Left colon (tissue), 2 donors: Measurements from ENCODE around the gene ETV1. TPM values are rescaled to one million over a fixed set of nuclear protein-coding genes. Genes with fewer than 3 reads are reported as not detected.
A peak's percentile ranks its signal among the peaks of the same experiment; 100 is the strongest.

ENCODE experiments used
- ATAC-seq: fragments of 200-7000 bp; cut with Tn5 transposase; one replicate; pipeline ENCODE4 v1.9.1; 2020; ENCODE audit warnings: mild to moderate bottlenecking, moderate library complexity
- DNase-seq, 2 donors: peaks; one replicate each; pipeline ENCODE4 v3.0.0-alpha.2; 2020
- intact Hi-C, 2 donors: fragments of 100-400 bp; cut with DNase I in 1 of 2; cut with micrococcal nuclease in 1 of 2; formaldehyde crosslinking; loops; one replicate each; pipeline versions ENCODE4 v1.11.2 to v1.14.0; 2022; cut with DNase I, micrococcal nuclease
- total RNA-seq, 2 donors: library from RNA; stranded (reverse); fragmentation: NEBNext Ultra II Directional; extraction: Animal tissue kit (Norgen Biotek cat#: 25700); gene quantifications; one replicate each; pipeline ENCODE4 v1.2.1, GENCODE V29; 2021
- donor health status: DM: no; HTN: no; CAD: no.
- donor health status: DM: yes; HTN: yes; CAD: no.

ETV1 gene
- total RNA-seq, 2 donors from 2014 or later: 2.8 to 4.6 TPM

DNA sequence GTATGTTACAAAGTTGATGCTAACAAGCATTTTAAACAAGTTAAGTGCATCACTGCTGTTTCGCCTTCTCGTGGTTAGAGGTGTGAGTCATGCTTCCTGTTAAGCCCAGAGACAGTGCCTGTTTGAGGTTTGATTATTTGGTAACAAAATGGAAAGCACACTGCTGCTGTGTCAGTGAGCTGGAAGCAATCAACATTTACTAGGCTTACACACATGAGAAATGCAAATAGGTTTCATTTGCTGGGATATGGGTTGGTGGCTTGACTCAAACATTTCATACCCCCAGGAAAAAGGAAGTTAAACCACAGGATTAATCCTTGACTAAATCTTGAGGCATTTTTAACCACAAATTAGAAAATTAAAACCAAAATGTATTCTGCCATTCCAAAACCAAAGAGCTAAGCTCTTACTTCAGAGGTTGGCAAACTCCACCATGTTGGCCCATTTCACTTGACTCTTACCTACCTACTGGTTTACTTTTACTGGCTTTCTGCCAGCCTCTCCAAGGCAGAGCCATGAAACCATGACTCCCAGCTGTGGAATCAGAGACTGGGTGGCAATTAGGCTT lies 139.2 kb downstream of the ETV1 start:
- ATAC-seq: peak; percentile 59
- DNase-seq: peak in 1 of 2 donors; percentile 25
- intact Hi-C loops: no loop called here

DNA sequence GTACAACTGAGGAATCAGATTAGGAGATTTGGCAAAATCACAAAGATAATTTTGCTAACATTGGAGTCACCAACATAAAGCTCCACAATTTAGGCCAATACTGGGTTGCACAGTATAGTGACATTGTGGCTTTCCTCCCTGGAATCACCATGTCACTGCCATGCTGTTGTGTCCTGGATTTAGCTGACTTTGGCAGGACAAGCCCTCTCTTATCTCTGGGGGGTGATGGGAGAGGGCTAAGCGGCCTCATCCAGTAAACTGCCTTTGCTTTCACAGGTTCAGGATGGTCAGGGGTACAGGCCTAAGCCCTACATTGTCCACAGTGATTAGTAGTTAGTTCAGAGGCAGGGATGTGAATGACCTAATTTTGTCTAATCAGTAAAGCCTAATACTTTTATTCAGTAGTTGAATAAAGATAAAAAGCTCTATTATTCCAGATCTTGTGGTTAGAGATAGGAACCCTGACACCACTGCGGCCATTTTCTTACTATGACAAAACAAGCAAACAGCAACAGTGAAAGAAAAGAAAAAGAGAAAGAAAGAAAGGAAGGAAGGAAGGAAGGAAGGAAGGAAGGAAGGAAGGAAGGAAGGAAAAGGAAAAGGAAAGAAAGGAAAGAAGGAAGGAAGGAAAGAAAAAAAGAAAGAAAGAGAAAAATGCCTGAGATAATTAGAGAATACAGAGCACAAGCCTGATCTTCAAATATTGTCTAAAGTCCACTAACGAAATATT lies 140.1 kb downstream of the ETV1 start:
- intact Hi-C loops: no loop called here
- ATAC-seq (no peak), DNase-seq (no peak)

DNA sequence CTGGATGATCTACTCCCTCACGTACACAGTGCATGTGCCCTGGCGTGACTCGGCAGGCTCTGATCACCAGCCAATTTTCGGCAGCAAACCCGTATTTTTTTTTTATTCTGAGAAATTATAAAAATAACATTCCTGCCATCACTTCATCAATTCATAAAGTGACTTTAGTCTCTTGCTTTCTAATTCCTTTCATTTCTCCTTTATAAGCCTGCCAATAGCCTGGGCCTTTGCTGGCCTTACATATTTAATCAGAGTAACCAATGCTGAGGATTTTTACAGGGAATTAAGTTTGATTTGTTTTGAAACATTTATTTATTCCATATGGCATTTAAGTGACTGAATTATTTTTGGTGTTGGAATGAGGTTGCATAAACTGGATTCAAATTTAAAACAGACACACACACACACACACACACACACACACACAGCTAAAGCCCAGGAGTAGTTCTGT lies 140.8 kb downstream of the ETV1 start:
- intact Hi-C loops: no loop called here
- no peak for DNase-seq
- ATAC-seq: no peak

DNA sequence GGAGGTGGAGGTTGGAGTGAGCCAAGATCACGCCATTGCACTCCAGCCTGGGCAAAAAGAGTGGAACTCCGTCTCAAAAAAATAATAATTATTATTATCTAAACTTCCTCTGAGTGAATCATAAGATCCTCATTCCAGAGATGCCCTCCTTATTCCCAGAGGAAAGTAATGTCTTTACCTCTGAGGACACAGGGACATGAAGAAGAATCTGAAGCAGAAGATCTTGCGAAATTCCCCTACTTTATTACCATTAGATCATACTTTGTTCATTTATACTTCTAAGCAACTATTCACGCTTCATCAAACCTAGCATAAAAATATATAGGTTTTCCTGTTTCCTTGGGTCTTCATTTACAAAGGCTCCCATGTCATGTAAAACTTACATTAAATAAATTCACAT lies 143.1 kb downstream of the ETV1 start:
- intact Hi-C loops: no loop called here
- no peak for DNase-seq

DNA sequence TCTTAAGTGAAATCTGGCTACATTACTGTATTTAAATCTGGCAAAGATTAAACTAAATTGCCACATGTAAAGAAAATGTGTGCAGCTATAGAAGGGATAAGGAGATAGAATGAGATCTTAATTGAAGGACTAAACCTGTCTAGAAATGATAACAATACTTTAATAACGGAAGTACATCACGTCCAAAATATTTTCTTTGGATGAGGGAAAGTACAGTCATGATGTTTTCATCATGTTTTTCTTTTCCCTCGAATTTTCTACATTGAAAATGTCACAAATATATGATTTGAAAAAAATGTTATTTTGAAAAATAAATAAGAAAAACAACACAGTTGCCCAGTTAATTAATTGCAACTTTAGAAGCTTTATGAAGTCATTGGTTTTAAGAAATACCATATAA lies 143.9 kb downstream of the ETV1 start:
- DNase-seq (no peak), ATAC-seq (no peak)
- intact Hi-C loops: no loop called here

More for the DNA sequence above, 143.1 kb downstream of the ETV1 start:
- ATAC-seq: no peak

DNA sequence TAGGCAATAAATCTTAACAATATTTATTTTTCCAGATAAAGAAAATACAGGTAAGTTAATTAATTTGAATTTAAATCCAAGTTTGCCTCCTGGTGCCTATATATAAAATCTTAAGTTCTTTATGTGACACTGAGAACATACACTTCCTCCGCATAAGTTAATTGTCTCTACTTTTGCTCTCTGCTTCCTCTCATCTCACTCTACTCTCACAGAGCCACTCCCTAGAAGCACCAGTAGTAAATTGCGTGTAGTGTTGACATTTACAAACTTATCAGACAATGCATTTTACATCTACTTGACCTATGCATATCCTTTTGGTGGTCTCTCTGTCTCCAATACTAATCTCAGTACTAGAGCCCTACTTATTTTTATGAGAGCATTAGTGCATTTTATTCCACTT lies 144.5 kb downstream of the ETV1 start:
- DNase-seq (no peak), ATAC-seq (peak; percentile 86)
- intact Hi-C loops: no loop called here

DNA sequence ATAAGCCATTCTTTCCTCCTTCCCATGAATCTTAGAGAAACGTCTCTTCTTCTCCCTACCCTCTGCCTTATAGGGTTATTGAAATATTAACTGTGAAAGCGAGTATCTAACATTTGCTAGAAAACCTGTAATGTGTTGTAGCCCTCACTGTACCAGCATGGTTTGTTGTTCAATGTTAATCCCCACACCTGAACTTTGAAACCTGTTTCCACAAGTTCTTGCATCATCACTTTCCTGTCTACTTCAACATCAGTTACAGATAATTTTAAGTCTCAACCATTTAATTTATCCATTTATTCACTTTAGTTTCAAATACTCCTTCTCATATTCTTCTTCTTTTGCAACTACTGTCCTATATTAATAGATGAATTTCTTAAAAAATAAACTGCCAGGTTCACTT lies 148.2 kb downstream of the ETV1 start:
- DNase-seq: no peak
- ATAC-seq: no peak
- intact Hi-C loops: no loop called here
